Nephron (organoid): Measurements from ENCODE around the gene PRKCB.

Experiments used
- H3K27ac Mint-ChIP-seq, 3 experiments: 2 replicates each; pipeline ENCODE4 v1.8.0; 2020; ENCODE audit warnings: mixed read lengths in 3 of 3, mild to moderate bottlenecking in 2 of 3, moderate library complexity in 1 of 3
- H3K27me3 Mint-ChIP-seq: 2 replicates; pipeline ENCODE4 v1.8.0; 2021; ENCODE audit warnings: low read depth, mild to moderate bottlenecking, moderate library complexity, mixed read lengths
- H3K36me3 Mint-ChIP-seq: 2 replicates; pipeline ENCODE4 v1.8.0; 2020; ENCODE audit warnings: low read depth, mixed read lengths
- H3K4me1 Mint-ChIP-seq: 2 replicates; pipeline ENCODE4 v1.8.0; 2020; ENCODE audit warnings: mixed read lengths
- H3K4me3 Mint-ChIP-seq, 3 experiments: 2 replicates each; pipeline ENCODE4 v1.8.0; 2020; ENCODE audit warnings: mild to moderate bottlenecking in 3 of 3, mixed read lengths in 3 of 3, moderate library complexity in 2 of 3
- H3K9me3 Mint-ChIP-seq: 2 replicates; pipeline ENCODE4 v1.8.0; 2020; ENCODE audit warnings: mixed read lengths
- CTCF ChIP-seq, 3 experiments: fragments of 200-600 bp; sonication (generic); IDR thresholded peaks; one replicate each; pipeline ENCODE4 v1.5.0; 2021; ENCODE audit warnings: antibody characterized with exemption in 3 of 3; ENCODE audit not compliant: unreplicated experiment in 3 of 3

Gene PRKCB

GRCh38 chr16:23965137-23965733, 129.5 kb downstream of the PRKCB start:
- no peaks in the 10 kb centered on the region for H3K9me3 Mint-ChIP-seq
- peaks cover 13% of the 10 kb centered on the region for H3K4me1 Mint-ChIP-seq
- H3K27me3 Mint-ChIP-seq: peaks cover 20% of the 10 kb centered on the region
- H3K27ac Mint-ChIP-seq: no peak overlapping the region
- no peak for TF ChIP-seq CTCF (IDR thresholded peaks at IDR 0.05; ENCODE audit: unreplicated experiment in 3 of 3)
- H3K36me3 Mint-ChIP-seq: no peaks in the 10 kb centered on the region
- no peak overlapping the region for H3K4me3 Mint-ChIP-seq

- TF ChIP-seq CTCF (IDR thresholded peaks at IDR 0.05; ENCODE audit: unreplicated experiment in 3 of 3): no peak
- Mint-ChIP-seq H3K9me3 (no peaks in the 10 kb centered on the region), H3K36me3 (no peaks in the 10 kb centered on the region), H3K27ac (peak overlapping the region in 1 of 3 experiments; percentile 54), H3K4me3 (no peak overlapping the region), H3K27me3 (peaks cover 24% of the 10 kb centered on the region), H3K4me1 (peaks cover 13% of the 10 kb centered on the region)
Measured at GRCh38 chr16:23966597-23967394, 131.0 kb downstream of the PRKCB start.

DNA sequence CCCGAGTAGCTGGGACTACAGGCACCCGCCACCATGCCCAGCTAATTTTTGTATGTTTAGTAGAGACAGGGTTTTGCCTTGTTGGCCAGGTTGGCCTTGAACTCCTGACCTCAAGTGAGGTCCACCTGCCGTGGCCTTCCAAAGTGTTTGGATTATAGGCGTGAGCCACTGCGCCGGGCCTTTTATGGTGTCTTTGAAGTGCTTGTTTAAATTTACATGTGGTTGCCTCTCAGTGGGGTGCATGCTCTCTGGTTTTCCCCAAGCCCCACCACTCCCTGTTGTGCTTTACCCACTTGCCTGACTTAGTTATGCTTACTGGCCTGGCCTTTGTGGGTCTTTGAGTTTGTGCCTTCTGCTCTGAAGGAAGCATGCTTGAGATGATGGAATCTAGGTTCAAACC, 132.0 kb downstream of the PRKCB start:
- peaks cover 13% of the 10 kb centered on the region for H3K4me1 Mint-ChIP-seq
- no peak for TF ChIP-seq CTCF (IDR thresholded peaks at IDR 0.05; ENCODE audit: unreplicated experiment in 3 of 3)
- H3K27ac Mint-ChIP-seq: no peak overlapping the region
- no peaks in the 10 kb centered on the region for H3K9me3 Mint-ChIP-seq
- H3K4me3 Mint-ChIP-seq: no peak overlapping the region
- peaks cover 20% of the 10 kb centered on the region for H3K27me3 Mint-ChIP-seq
- no peaks in the 10 kb centered on the region for H3K36me3 Mint-ChIP-seq

DNA sequence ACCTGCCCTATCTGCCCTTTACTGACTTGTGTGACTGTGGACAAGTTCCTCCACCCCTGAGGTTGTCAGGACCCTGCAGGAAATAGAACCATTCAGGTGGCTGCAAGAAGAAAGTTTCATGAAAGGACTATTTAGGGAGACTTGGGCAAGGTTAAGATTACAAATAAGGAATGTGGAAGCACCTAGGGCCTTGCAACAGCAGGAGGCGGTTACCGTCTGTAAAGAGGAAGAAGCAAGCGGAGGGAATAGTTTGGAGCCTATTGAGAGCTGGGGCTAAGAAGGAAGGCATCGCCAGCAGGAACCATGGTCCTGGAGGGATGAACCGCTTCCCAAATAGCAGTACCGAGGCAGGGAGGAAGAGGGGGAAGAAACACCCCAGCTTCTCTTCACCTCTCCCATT, 132.4 kb downstream of the PRKCB start:
- no peaks in the 10 kb centered on the region for H3K9me3 Mint-ChIP-seq
- H3K27me3 Mint-ChIP-seq: peaks cover 20% of the 10 kb centered on the region
- no peak for TF ChIP-seq CTCF (IDR thresholded peaks at IDR 0.05; ENCODE audit: unreplicated experiment in 3 of 3)
- no peaks in the 10 kb centered on the region for H3K36me3 Mint-ChIP-seq
- H3K4me1 Mint-ChIP-seq: peaks cover 13% of the 10 kb centered on the region
- H3K4me3 Mint-ChIP-seq: no peak overlapping the region
- H3K27ac Mint-ChIP-seq: no peak overlapping the region

- Mint-ChIP-seq H3K9me3 (no peaks in the 10 kb centered on the region), H3K4me3 (no peak overlapping the region), H3K27ac (no peak overlapping the region), H3K4me1 (peaks cover 13% of the 10 kb centered on the region), H3K36me3 (no peaks in the 10 kb centered on the region), H3K27me3 (peaks cover 20% of the 10 kb centered on the region)
- TF ChIP-seq CTCF (IDR thresholded peaks at IDR 0.05; ENCODE audit: unreplicated experiment in 3 of 3): no peak
Measured at GRCh38 chr16:23969468-23970297, 133.9 kb downstream of the PRKCB start.
